B cell (primary cell): ENCODE measurements around the gene EIF3D. TPM values are rescaled to one million over a fixed set of nuclear protein-coding genes. Genes with fewer than 3 reads are reported as not detected.

Source experiments
- ATAC-seq: fragments of 200-7000 bp; cut with Tn5 transposase; one replicate; pipeline ENCODE4 v1.10.0; 2021; ENCODE audit warnings: low read depth, mild to moderate bottlenecking, moderate number of reproducible peaks, moderate library complexity
- CTCF ChIA-PET: fragments of 350-600 bp; sonication (Branson Sonifier 250); formaldehyde crosslinking; loops from one replicate; lab custom pipeline; 2021; ENCODE audit warnings: antibody characterized with exemption, inconsistent platforms; lab: Charles Lee
- POLR2A ChIA-PET: fragments of 350-600 bp; sonication (Branson Sonifier 250); formaldehyde crosslinking; loops from one replicate; lab custom pipeline; 2021; ENCODE audit warnings: antibody characterized with exemption; lab: Charles Lee
- DNase-seq: peaks from one replicate; pipeline ENCODE4 v3.0.0; 2013
- H2AFZ ChIP-seq: 2 replicates; pipeline ENCODE4 v1.6.1; 2012; ENCODE audit warnings: mild to moderate bottlenecking, low read depth, low read length; ENCODE audit not compliant: insufficient read depth, poor library complexity, severe bottlenecking
- H3K27ac ChIP-seq, 2 donors: 1 replicate in 1 of 2; 2 replicates in 1 of 2; pipeline ENCODE4 v1.5.1; 2012 to 2013; ENCODE audit warnings: low read length in 2 of 2, mild to moderate bottlenecking in 2 of 2, moderate library complexity in 1 of 2
- H3K27me3 ChIP-seq, 4 experiments: fragments of 200-600 bp in 1 of 4; sonication (generic) in 1 of 4; replicated peaks in 1 of 4; 1 replicate in 2 of 4; 2 replicates in 2 of 4; pipeline versions ENCODE4 v1.6.1 to v1.7.0; 2013 to 2016; ENCODE audit warnings: low read length in 3 of 4, mild to moderate bottlenecking in 2 of 4, mixed read lengths in 1 of 4, moderate library complexity in 1 of 4; ENCODE audit not compliant: insufficient read depth in 4 of 4, control insufficient read depth in 3 of 4; ENCODE audit errors: control extremely low read depth in 1 of 4
- H3K36me3 ChIP-seq, 2 experiments: replicated peaks in 1 of 2; 1 replicate in 1 of 2; 2 replicates in 1 of 2; pipeline versions ENCODE4 v1.6.1 to v1.7.1; 2013; ENCODE audit warnings: low read length in 1 of 2; ENCODE audit not compliant: insufficient read depth in 2 of 2, control insufficient read depth in 1 of 2; ENCODE audit errors: control extremely low read depth in 1 of 2, extremely low read depth in 1 of 2
- H3K4me1 ChIP-seq, 2 donors: fragments of 200-600 bp in 1 of 2; sonication (generic) in 1 of 2; 1 replicate in 1 of 2; 2 replicates in 1 of 2; pipeline versions ENCODE4 v1.5.1 to v1.6.1; 2013 to 2017; ENCODE audit warnings: low read length in 2 of 2; ENCODE audit not compliant: control insufficient read depth in 2 of 2, insufficient read depth in 2 of 2
- H3K4me2 ChIP-seq: replicated peaks from 2 replicates; pipeline ENCODE3; 2012; ENCODE audit warnings: mild to moderate bottlenecking, low read depth, low read length; ENCODE audit not compliant: poor library complexity, severe bottlenecking
- H3K4me3 ChIP-seq, 5 experiments: fragments of 200-600 bp in 1 of 5; sonication (generic) in 1 of 5; 1 replicate in 3 of 5; 2 replicates in 2 of 5; pipeline versions ENCODE4 v1.5.1 to v1.7.0; 2011 to 2016; ENCODE audit warnings: low read length in 4 of 5, mild to moderate bottlenecking in 4 of 5, low read depth in 2 of 5, control low read depth in 1 of 5, moderate library complexity in 1 of 5; ENCODE audit not compliant: insufficient read depth in 1 of 5; ENCODE audit errors: control extremely low read depth in 1 of 5, extremely low read depth in 1 of 5
- H3K79me2 ChIP-seq: fragments of 200-600 bp; sonication (generic); one replicate; pipeline ENCODE4 v1.6.0; 2016; ENCODE audit warnings: low read length; ENCODE audit not compliant: control insufficient read depth, insufficient read depth
- H3K9ac ChIP-seq: fragments of 200-600 bp; sonication (generic); 2 replicates; pipeline ENCODE4 v1.6.1; 2017; ENCODE audit warnings: mild to moderate bottlenecking, low read length, moderate library complexity
- H3K9me3 ChIP-seq, 3 donors: one replicate each; pipeline versions ENCODE4 v1.6.1 to v1.7.1; 2013; ENCODE audit warnings: low read length in 2 of 3; ENCODE audit not compliant: control insufficient read depth in 2 of 3, insufficient read depth in 1 of 3; ENCODE audit errors: control extremely low read depth in 1 of 3
- H4K20me1 ChIP-seq: 2 replicates; pipeline ENCODE4 v1.6.0; 2012; ENCODE audit warnings: mild to moderate bottlenecking, low read length; ENCODE audit not compliant: insufficient read depth, control insufficient read depth, poor library complexity, severe bottlenecking
- H3K27ac Mint-ChIP-seq: one replicate; pipeline ENCODE4 v1.8.0; 2021; ENCODE audit warnings: mixed read lengths
- H3K27me3 Mint-ChIP-seq: one replicate; pipeline ENCODE4 v1.8.0; 2021; ENCODE audit warnings: mixed read lengths
- H3K4me1 Mint-ChIP-seq: one replicate; pipeline ENCODE4 v1.8.0; 2021; ENCODE audit warnings: mixed read lengths
- H3K4me3 Mint-ChIP-seq: one replicate; pipeline ENCODE4 v1.8.0; 2021; ENCODE audit warnings: mixed read lengths
- H3K9me3 Mint-ChIP-seq: one replicate; pipeline ENCODE4 v1.8.0; 2022; ENCODE audit warnings: mixed read lengths; ENCODE audit not compliant: insufficient read depth
- EZH2 ChIP-seq: IDR thresholded peaks from 2 replicates; pipeline ENCODE4 v1.6.1; 2012; ENCODE audit warnings: borderline replicate concordance, low read depth, mild to moderate bottlenecking, moderate library complexity, low read length; ENCODE audit not compliant: insufficient read depth, poor library complexity, severe bottlenecking
- WGBS: methylation state at CpG from one replicate; pipeline ENCODE4 v1.1.5; 2013; ENCODE audit warnings: missing lambda C conversion rate; ENCODE audit not compliant: insufficient coverage; 5-methylcytosine and 5-hydroxymethylcytosine counted together
- intact Hi-C: fragments of 100-400 bp; cut with micrococcal nuclease; formaldehyde crosslinking; loops from one replicate; pipeline ENCODE4 v1.10.0; 2022
- polyA plus RNA-seq: library from polyadenylated mRNA; depleted of rRNA; stranded (reverse); fragments of >200 nt; gene quantifications from 2 replicates; pipeline ENCODE4 v1.2.3, GENCODE V29; 2012
- total RNA-seq, 2 donors: library from RNA; stranded (reverse); fragments of 120-200 nt in 1 of 2; gene quantifications; 1 replicate in 1 of 2; 2 replicates in 1 of 2; pipeline versions ENCODE4 v1.2.3 to v1.2.4, GENCODE V29; 2013 to 2022
- TF ChIP-seq, protein P1 (sequence below): fragments of 200-600 bp; IDR thresholded peaks from one replicate; pipeline ENCODE4 v1.8.0; 2022; ENCODE audit warnings: antibody characterized with exemption, mild to moderate bottlenecking

Gene EIF3D
- total and polyA plus RNA-seq, 2 donors (not counting 1 experiment from before 2014, with no cell fraction given): 274 to 324 TPM

DNA sequence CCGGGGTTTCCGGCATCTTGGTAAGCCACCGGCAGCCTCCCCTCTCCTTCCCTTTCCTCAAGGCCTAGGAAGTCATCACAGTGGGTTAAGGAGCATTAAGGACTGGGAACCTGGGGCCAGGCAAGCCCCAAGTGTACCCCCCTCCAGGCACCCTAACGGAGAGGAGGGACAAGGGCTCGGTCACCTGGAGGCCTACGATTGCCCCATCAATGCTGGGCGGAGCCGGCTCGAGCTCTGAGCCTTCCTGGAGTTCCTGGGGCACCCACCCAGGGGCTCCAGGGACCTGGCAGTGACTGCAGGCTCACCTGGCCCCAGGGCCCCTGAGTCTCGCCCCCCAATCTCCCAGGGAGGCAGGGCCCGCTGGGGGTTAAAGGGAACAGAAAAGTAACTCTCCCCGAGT is 34.5 kb upstream of the EIF3D start:
- POLR2A ChIA-PET: no interaction called here
- Histone ChIP-seq H3K79me2 (no peaks in the 10 kb centered on the region), H3K4me2 (peak overlapping the region; percentile 15), H3K27ac (no peak overlapping the region), H3K9ac (no peak overlapping the region), H3K4me1 (peaks cover 6 to 11% of the 10 kb centered on the region in 2 donors), H2AFZ (no peak overlapping the region), H4K20me1 (no peaks in the 10 kb centered on the region), H3K9me3 (peaks cover 0 to 10% (median 0%) of the 10 kb centered on the region in 3 donors), H3K36me3 (no peaks in the 10 kb centered on the region), H3K27me3 (peaks cover 0 to 14% (median 0%) of the 10 kb centered on the region in 4 experiments), H3K4me3 (no peak overlapping the region)
- no peaks in the 10 kb centered on the region for H3K9me3 Mint-ChIP-seq
- TF ChIP-seq, protein P1, sequence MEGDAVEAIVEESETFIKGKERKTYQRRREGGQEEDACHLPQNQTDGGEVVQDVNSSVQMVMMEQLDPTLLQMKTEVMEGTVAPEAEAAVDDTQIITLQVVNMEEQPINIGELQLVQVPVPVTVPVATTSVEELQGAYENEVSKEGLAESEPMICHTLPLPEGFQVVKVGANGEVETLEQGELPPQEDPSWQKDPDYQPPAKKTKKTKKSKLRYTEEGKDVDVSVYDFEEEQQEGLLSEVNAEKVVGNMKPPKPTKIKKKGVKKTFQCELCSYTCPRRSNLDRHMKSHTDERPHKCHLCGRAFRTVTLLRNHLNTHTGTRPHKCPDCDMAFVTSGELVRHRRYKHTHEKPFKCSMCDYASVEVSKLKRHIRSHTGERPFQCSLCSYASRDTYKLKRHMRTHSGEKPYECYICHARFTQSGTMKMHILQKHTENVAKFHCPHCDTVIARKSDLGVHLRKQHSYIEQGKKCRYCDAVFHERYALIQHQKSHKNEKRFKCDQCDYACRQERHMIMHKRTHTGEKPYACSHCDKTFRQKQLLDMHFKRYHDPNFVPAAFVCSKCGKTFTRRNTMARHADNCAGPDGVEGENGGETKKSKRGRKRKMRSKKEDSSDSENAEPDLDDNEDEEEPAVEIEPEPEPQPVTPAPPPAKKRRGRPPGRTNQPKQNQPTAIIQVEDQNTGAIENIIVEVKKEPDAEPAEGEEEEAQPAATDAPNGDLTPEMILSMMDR: no peak
- TF ChIP-seq EZH2: no peak
- no peak for DNase-seq
- 66% methylated on average over 9 of the region's 12 CpGs for WGBS
- ATAC-seq: no peak
- peaks cover 17% of the 10 kb centered on the region for H3K4me1 Mint-ChIP-seq
- no peak overlapping the region for H3K4me3 Mint-ChIP-seq
- peaks cover 34% of the 10 kb centered on the region for H3K27me3 Mint-ChIP-seq
- CTCF ChIA-PET: interaction anchor here (1.2 kb wide), 1 partner anchor 12 kb away, joined by 4 read pairs; no protein-coding TSS in a partner anchor
- no peak overlapping the region for H3K27ac Mint-ChIP-seq
- intact Hi-C loops: no loop called here

GRCh38 chr22:36563001-36563400 is 34.0 kb upstream of the EIF3D start:
- no peak overlapping the region for H3K27ac ChIP-seq
- H3K27me3 ChIP-seq: peaks cover 0 to 14% (median 0%) of the 10 kb centered on the region in 4 experiments
- Mint-ChIP-seq H3K4me1 (peaks cover 17% of the 10 kb centered on the region), H3K9me3 (no peaks in the 10 kb centered on the region), H3K4me3 (no peak overlapping the region), H3K27me3 (peaks cover 34% of the 10 kb centered on the region), H3K27ac (no peak overlapping the region)
- ATAC-seq (no peak), DNase-seq (no peak)
- peaks cover 6 to 11% of the 10 kb centered on the region in 2 donors for H3K4me1 ChIP-seq
- no peaks in the 10 kb centered on the region for H3K79me2 ChIP-seq
- peaks cover 0 to 10% (median 0%) of the 10 kb centered on the region in 3 donors for H3K9me3 ChIP-seq
- no peaks in the 10 kb centered on the region for H4K20me1 ChIP-seq
- ChIA-PET POLR2A (no interaction called here), CTCF (interaction anchor here (1.2 kb wide), 1 partner anchor 12 kb away, joined by 4 read pairs; no protein-coding TSS in a partner anchor)
- no peak overlapping the region for H3K9ac ChIP-seq
- intact Hi-C loops: no loop called here
- no peak overlapping the region for H2AFZ ChIP-seq
- no peaks in the 10 kb centered on the region for H3K36me3 ChIP-seq
- WGBS: no CpG with 5 or more reads among the region's 3 CpGs
- no peak overlapping the region for H3K4me3 ChIP-seq
- TF ChIP-seq, protein P1: no peak
- no peak for TF ChIP-seq EZH2
- no peak overlapping the region for H3K4me2 ChIP-seq
